ENCODE data around the gene MTOR. TPM values are rescaled to one million over a fixed set of nuclear protein-coding genes. Genes with fewer than 3 reads are reported as not detected.

Gene MTOR
- polyA plus RNA-seq, 1 of the 3 experiments (the other 2 are of a cell fraction): 20.9 TPM

DNA sequence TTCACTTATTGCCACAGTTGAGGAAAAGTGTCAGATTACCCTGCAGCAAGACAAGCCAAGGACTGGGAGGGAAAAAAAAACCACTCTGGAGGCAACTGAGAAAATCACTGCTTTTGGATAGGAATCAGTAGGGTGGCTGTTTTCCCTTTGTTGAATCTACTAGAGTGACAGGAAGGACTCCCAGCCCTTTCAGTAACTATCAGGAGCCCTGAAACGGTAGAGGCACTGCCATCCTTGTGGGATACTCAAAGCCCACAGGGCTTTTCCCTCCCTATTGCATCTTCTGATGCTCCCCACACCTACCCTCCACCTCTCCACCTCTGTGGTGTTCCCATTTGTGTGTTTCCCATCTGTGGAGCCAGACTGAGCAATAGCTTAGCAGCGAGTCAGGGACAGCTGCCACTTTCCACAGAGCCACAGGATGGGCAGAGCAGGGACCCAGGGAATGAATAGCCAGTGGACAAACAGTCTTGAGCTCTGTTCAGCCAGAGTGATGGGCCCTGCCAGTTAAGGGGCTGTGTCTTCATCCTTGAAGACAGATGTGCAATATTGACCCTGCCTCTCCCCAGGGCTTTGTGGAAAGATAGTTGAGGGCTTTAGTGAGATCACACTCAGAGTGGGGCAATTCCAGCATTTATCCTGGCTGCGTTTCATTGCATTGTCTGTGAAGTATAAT lies 24.5 kb upstream of the MTOR start (continued):
- TF ChIP-seq FOXM1 (IDR thresholded peaks at IDR 0.05; ENCODE audit: low read depth): no peak
- no peak for TF ChIP-seq YY1 (IDR thresholded peaks at IDR 0.05; ENCODE audit: low read depth)
- TF ChIP-seq JUND (IDR thresholded peaks at IDR 0.05): no peak

- DNase-seq: peak; percentile 49
Observed at GRCh38 chr1:11285883-11286734, 23.8 kb upstream of the MTOR start.

DNA sequence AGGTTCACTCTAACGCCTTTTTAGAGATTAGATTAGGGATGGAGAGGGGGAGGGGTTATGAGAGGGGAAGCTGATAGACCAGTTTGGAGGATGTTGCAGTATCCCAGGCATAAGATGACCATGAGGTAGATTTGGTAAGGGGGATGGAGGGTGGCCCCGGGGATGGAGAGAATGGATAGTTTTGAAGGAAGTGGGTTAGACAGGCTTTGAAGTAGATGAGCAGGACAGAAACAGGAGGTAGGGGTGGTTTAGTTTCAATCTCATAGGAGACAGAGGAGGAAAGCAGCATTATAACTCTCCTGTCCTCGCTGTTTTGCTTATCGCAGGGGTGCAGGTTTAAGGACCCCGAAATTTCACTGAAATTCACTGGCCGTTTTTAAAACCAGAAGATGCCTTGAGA lies 22.4 kb upstream of the MTOR start:
- H3F3A ChIP-seq (replicated peaks; ENCODE audit: insufficient read depth): no peaks in the 10 kb centered on the region
- peaks cover 6% of the 10 kb centered on the region for H4K20me1 ChIP-seq (ENCODE audit: insufficient read depth)
- no peak for TF ChIP-seq NRF1 (IDR thresholded peaks at IDR 0.05; ENCODE audit: low read depth, low read length)
- TF ChIP-seq POLR2AphosphoS5 (IDR thresholded peaks at IDR 0.05; ENCODE audit: low read depth, low read length): no peak
- TF ChIP-seq NFIC (IDR thresholded peaks at IDR 0.05; ENCODE audit: borderline replicate concordance): no peak
- TF ChIP-seq IRF3 (IDR thresholded peaks at IDR 0.05; ENCODE audit: low read depth, low read length): no peak
- TF ChIP-seq CHD2 (IDR thresholded peaks at IDR 0.05; ENCODE audit: low read length, partially characterized antibody): no peak
- no peak for TF ChIP-seq EZH2phosphoT487 (IDR thresholded peaks at IDR 0.05; ENCODE audit: borderline replicate concordance, low read depth)
- TF ChIP-seq REST (IDR thresholded peaks at IDR 0.05; ENCODE audit: low read depth, low read length): no peak
- no peaks in the 10 kb centered on the region for H3K27me3 ChIP-seq (ENCODE audit: insufficient read depth)
- ChIA-PET POLR2A (no interaction called here), CTCF (interaction anchor here (0.6 to 2.2 kb wide), 7 partner anchors 11 to 1074 kb away, joined by 3 to 12 read pairs (median 6); partner anchors contain the start of genes DISP3, KIF1B and UBIAD1)
- no peaks in the 10 kb centered on the region for H3K9me3 ChIP-seq
- peaks cover 0 to 11% of the 10 kb centered on the region in 2 experiments; a peak in 2 of 4 replicates for H3K4me1 ChIP-seq (ENCODE audit: control insufficient read depth in 1 of 2, insufficient read depth in 2 of 2, low read depth in 1 of 2, low read length in 1 of 2)
- peaks cover 0 to 3% of the 10 kb centered on the region in 2 experiments for H3K36me3 ChIP-seq (replicated peaks in 1 of 2; ENCODE audit: control insufficient read depth in 1 of 2, insufficient read depth in 2 of 2, low read length in 1 of 2)
- peaks cover 12% of the 10 kb centered on the region for H3K79me2 ChIP-seq (ENCODE audit: insufficient read depth)
- H3K9ac ChIP-seq: no peak overlapping the region
- WGBS (ENCODE audit: low lambda C conversion rate): 86% methylated on average over 6 of the region's 6 CpGs
- H3K9me2 ChIP-seq: no peaks in the 10 kb centered on the region
- H3K4me2 ChIP-seq: no peak overlapping the region
- no peak overlapping the region for H2AFZ ChIP-seq (ENCODE audit: low read depth)
- no peak overlapping the region for H3K4me3 ChIP-seq (ENCODE audit: low read depth in 2 of 2, low read length in 1 of 2)
- no peak for DNase-seq
- no peak overlapping the region for H3K27ac ChIP-seq (ENCODE audit: low read depth in 2 of 2, low read length in 1 of 2)

More at GRCh38 chr1:11285883-11286734, 23.8 kb upstream of the MTOR start:
- ChIA-PET CTCF (interaction anchor here (0.6 to 2.5 kb wide), 30 partner anchors 10 to 434 kb away, joined by 3 to 42 read pairs (median 4); partner anchors contain the start of gene DISP3), POLR2A (interaction anchor here (1.0 kb wide), 1 partner anchor 359 kb away, joined by 3 read pairs; no protein-coding TSS in a partner anchor)
- H2AFZ ChIP-seq (ENCODE audit: low read depth): no peak overlapping the region
- H4K20me1 ChIP-seq (ENCODE audit: insufficient read depth): peaks cover 6% of the 10 kb centered on the region
- WGBS (ENCODE audit: low lambda C conversion rate): 98% methylated on average over 5 of the region's 7 CpGs
- TF ChIP-seq RAD21 (IDR thresholded peaks at IDR 0.05; ENCODE audit: low read length): peak; percentile 81
- TF ChIP-seq EP300 (IDR thresholded peaks at IDR 0.05; ENCODE audit: borderline replicate concordance in 1 of 2, low read depth in 1 of 2, low read length in 1 of 2): no peak
- peak; percentile 56 for TF ChIP-seq SMC3 (IDR thresholded peaks at IDR 0.05; ENCODE audit: low read depth, low read length)
- TF ChIP-seq CTCF (IDR thresholded peaks at IDR 0.05): peak; percentile 55
- no peaks in the 10 kb centered on the region for H3K27me3 ChIP-seq (ENCODE audit: insufficient read depth)
- no peak overlapping the region for H3K9ac ChIP-seq
- peaks cover 0 to 10% of the 10 kb centered on the region in 2 experiments; a peak in 2 of 4 replicates for H3K4me1 ChIP-seq (ENCODE audit: control insufficient read depth in 1 of 2, insufficient read depth in 2 of 2, low read depth in 1 of 2, low read length in 1 of 2)
- no peak overlapping the region for H3K4me3 ChIP-seq (ENCODE audit: low read depth in 2 of 2, low read length in 1 of 2)
- H3K27ac ChIP-seq (ENCODE audit: low read depth in 2 of 2, low read length in 1 of 2): no peak overlapping the region
- no peaks in the 10 kb centered on the region for H3K9me2 ChIP-seq
- H3K36me3 ChIP-seq (replicated peaks in 1 of 2; ENCODE audit: control insufficient read depth in 1 of 2, insufficient read depth in 2 of 2, low read length in 1 of 2): peaks cover 0 to 3% of the 10 kb centered on the region in 2 experiments
- no peaks in the 10 kb centered on the region for H3K9me3 ChIP-seq
- no peaks in the 10 kb centered on the region for H3F3A ChIP-seq (replicated peaks; ENCODE audit: insufficient read depth)
- H3K4me2 ChIP-seq: no peak overlapping the region
- peaks cover 12% of the 10 kb centered on the region for H3K79me2 ChIP-seq (ENCODE audit: insufficient read depth)
